HG02798 (cell line): Measurements from ENCODE around the gene MEAK7.

Experiments used
- ATAC-seq: cut with Tn5 transposase; IDR thresholded peaks from one replicate; pipeline ENCODE4 v1.9.1; 2021; ENCODE audit warnings: mild to moderate bottlenecking; ENCODE audit not compliant: unreplicated experiment, poor library complexity

Gene MEAK7

GRCh38 chr16:84497418-84498222 is 6.8 kb downstream of the MEAK7 start:
- ATAC-seq: no peak

DNA sequence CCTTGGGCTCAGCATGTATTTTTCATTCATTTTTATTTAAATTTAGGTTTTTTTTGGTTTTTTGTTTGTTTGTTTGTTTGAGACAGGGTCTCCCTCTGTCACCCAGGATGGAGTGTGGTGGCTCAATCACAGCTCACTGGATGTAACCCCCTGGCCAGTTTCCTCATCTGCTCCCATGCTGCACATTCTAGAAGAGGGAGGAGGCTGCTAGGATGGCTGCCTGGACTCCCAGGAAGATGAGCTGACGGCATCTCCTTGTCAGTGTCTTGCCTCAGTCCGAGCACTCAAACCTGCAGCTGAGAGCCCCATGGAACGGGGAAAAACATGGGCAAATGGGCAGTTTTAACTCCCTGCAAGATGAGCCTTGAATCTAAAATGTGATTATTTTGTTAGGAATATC is 7.5 kb downstream of the MEAK7 start:
- no peak for ATAC-seq

DNA sequence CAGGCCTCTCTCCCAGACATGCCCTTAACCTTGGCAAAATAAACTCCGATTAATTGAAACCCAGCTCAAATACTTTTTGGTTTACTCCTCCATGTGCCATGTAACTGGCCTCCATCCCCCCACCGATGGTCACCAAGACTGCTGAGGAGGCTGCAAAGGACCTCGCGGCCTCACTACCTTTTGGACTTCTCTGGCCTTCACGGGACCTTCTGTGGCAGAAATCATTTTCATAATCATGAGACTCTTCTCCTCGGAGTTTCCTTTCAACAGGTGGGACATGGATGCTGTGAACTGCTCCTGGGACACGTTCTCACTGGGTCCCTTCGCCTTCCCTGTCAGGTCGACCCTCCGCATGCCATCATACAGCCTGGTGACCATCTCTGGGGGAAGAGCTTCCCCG is 9.0 kb downstream of the MEAK7 start:
- no peak for ATAC-seq

- no peak for ATAC-seq
Observed at GRCh38 chr16:84489131-84489530, 15.3 kb downstream of the MEAK7 start.

DNA sequence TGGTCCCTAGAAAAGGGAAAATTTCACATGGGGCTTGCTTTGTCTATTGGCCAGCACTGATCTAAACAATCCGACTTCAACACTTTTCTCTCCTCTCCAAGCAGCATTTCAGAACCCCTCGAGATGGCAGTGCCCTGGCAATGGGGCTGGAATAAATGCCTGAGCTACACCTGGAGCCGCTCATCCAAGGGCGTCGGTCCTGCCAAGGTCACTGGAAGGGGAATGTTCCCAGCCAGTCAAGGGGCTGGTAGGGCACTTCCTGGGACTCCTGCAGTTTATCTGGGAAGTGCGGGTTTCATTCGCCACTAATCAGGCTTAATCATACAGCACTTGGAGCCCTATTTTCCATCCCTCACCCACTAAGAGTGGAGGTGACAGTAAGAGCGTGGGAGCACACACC is 17.1 kb downstream of the MEAK7 start:
- no peak for ATAC-seq

GRCh38 chr16:84486551-84487235 is 17.8 kb downstream of the MEAK7 start:
- ATAC-seq: no peak

GRCh38 chr16:84486126-84486525 is 18.3 kb downstream of the MEAK7 start:
- no peak for ATAC-seq

- no peak for ATAC-seq
Observed at GRCh38 chr16:84485255-84486010, 19.0 kb downstream of the MEAK7 start.

- no peak for ATAC-seq
Observed at GRCh38 chr16:84484579-84485254, 19.7 kb downstream of the MEAK7 start.

DNA sequence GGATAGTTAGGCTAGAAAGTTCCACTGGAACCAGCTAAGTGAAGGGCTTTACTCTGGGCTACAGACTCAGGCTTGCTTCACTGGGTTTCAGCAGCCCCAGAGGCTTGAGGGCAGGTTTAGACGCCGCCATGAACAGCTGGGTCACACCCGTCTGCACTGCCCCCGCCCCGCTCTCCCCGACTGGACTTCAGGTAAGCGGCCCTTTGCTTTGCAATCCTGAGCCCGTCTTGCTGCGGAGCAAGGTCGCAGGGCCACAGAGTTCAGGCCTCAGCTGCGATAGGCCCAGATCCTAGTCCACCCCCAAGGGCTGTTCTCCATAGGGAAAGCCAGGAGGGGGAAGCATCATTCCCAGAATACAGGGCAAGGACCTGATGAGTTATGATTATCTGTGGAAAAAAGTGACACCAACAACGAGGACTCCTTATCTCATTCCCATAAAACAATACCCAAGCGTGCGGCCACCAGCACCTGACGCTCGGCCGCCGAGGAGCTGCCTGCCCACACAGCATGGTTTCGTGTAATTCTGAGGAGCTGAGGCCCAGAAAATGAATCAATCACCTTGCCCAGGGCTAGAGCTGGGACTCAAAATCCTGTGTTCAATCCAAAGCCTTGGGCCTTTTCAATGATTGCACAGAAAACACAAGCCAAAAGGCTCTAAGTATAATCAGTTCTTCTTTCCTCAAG is 20.4 kb downstream of the MEAK7 start:
- no peak for ATAC-seq

- no peak for ATAC-seq
Observed at GRCh38 chr16:84482951-84483881, 21.2 kb downstream of the MEAK7 start.

- ATAC-seq: no peak
Observed at GRCh38 chr16:84482001-84482891, 22.2 kb downstream of the MEAK7 start.

- no peak for ATAC-seq
Observed at GRCh38 chr16:84481051-84481735, 23.3 kb downstream of the MEAK7 start.

DNA sequence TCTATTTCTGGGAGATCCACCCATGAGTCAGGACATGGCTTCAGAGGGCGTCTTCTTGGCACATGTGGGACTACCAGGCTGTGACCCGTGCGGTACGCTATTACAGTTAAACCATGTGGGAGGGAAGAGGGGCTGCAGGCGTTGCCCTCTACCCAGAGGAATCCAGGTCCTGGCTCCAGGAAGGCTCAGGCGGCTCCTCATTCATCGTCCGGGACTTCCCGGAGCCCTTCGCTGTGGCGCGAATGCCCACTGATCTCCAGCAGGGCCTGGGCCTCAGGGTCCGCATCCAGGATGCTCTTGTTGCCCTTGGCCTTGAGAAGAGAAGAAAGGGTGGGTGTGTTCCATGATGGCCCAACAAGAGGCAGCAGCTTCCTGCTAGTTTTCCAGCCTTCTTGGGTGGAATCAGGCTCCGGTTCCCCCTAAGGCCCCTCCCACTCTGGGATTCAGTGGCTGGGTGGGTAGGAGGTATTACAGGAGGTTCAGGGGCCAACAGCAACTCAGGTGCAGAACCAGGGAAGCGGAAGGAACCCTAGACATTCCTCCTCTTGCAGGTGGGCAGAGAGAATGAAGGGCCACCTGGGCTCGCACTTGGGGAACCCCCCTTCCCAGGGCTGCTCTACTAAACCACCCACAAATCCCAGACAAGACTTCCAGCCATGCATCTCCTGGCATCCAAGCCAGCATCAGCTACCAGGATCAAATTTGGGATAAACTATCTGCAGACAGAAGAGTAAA is 24.6 kb downstream of the MEAK7 start:
- ATAC-seq: no peak

DNA sequence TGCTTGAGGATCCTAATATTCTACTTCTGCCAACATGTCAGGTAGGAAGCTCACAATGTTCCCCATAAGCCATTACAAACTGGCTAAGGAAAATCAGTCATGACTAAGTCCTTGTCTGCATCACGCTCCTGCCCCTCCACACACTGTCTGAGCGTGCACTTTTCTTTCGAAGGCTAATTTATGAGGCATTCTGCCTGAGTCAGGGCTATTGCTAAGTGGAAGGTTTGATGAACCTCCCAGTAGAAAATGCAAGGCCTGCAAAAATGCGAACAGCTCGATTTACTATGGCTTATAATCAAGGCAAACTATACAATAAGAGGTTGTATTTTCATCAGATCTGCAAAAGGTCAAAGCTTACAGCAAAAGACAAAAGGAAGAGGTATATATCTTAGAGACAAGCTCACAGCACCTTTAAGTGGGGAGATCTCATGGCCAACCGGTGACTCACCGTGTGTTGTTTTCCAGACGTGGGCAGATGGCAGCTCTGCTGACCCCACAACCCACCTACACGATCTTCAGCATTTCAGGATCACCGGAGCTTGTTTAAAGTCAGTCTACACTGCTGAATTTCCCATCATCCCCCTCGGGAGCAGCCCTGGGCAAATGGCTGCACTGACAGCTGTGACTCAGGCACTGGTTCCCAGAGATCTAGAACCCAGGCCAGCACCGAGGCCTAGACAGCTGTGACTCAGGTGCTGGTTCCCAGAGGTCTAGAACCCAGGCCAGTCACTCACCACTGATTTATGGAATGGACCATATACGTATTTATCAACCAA is 26.1 kb downstream of the MEAK7 start:
- no peak for ATAC-seq

- no peak for ATAC-seq
Observed at GRCh38 chr16:84477661-84478060, 26.8 kb downstream of the MEAK7 start.
